ENCODE data around the gene PLLP.

The PLLP gene

DNA sequence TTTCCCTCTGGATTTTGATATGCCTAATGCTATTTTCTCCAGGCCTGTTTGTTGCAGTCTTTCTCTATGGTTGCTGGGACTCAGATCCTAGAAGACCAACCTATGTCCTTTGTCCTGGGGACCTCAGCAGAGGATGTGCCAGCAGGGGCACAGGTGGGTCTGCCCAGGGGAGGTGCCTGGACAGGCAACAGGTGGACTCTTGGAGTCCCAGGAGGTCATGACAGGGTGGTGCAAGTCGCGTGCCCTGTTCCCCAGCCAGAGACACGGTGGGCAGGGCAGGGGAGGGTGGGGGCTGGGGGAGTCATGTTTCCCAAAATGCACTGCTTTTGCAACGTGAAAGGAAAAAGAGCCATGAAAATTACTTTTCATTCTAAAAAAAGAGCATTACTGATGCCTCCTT, 26.3 kb upstream of the PLLP start:
- TF ChIP-seq, protein P1, sequence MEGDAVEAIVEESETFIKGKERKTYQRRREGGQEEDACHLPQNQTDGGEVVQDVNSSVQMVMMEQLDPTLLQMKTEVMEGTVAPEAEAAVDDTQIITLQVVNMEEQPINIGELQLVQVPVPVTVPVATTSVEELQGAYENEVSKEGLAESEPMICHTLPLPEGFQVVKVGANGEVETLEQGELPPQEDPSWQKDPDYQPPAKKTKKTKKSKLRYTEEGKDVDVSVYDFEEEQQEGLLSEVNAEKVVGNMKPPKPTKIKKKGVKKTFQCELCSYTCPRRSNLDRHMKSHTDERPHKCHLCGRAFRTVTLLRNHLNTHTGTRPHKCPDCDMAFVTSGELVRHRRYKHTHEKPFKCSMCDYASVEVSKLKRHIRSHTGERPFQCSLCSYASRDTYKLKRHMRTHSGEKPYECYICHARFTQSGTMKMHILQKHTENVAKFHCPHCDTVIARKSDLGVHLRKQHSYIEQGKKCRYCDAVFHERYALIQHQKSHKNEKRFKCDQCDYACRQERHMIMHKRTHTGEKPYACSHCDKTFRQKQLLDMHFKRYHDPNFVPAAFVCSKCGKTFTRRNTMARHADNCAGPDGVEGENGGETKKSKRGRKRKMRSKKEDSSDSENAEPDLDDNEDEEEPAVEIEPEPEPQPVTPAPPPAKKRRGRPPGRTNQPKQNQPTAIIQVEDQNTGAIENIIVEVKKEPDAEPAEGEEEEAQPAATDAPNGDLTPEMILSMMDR (IDR thresholded peaks at IDR 0.05): no peak
- DNase-seq (ENCODE audit: low spot score): peak; percentile 68
- H3K4me3 ChIP-seq: no peak overlapping the region
- peak overlapping the region; percentile 67 to 82 for H3K27ac ChIP-seq

DNA sequence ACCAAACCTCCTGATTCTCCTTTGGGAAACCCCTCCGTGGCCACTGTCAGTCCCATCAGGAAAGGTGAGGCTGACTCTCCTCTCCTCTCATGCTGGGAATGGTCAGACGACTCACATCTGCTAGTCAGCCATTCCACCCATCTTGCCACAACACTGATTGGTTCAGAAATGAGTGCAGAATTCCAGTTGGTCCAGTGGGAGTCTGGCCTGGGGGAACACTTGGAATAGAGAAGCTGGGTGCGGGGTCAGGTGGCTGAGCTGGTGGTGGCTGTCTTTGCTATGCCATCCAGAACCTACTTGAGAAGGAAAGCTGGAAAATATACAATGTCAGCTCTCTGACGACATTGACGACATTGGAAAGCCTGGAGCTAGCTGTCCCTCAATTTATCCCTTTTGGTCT, 23.6 kb upstream of the PLLP start:
- TF ChIP-seq, protein P1 (IDR thresholded peaks at IDR 0.05): no peak
- Histone ChIP-seq H3K27ac (peak overlapping the region; percentile 43 to 93), H3K4me3 (no peak overlapping the region)
- peak; percentile 38 for DNase-seq (ENCODE audit: low spot score)

DNA sequence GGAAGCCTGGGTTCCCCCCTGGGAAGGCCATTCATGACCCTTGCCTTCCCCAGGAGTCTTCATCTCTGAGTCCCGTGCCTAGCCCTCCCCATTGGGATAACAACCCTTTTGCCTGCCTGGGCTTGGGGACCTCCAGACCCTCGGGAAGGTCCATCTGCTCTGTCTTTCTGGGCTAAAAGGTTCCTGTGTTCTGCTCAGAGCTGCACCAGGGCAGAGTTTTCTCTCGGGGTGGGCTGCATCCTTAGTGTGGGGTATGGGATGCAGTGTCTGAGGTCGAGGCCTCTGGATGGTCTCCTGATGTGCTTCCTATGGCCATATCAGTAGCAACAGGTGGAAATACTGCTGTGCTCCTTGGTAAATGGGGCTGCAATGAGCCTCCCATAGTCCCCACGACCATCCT, 22.9 kb upstream of the PLLP start:
- no peak for DNase-seq (ENCODE audit: low spot score)

DNA sequence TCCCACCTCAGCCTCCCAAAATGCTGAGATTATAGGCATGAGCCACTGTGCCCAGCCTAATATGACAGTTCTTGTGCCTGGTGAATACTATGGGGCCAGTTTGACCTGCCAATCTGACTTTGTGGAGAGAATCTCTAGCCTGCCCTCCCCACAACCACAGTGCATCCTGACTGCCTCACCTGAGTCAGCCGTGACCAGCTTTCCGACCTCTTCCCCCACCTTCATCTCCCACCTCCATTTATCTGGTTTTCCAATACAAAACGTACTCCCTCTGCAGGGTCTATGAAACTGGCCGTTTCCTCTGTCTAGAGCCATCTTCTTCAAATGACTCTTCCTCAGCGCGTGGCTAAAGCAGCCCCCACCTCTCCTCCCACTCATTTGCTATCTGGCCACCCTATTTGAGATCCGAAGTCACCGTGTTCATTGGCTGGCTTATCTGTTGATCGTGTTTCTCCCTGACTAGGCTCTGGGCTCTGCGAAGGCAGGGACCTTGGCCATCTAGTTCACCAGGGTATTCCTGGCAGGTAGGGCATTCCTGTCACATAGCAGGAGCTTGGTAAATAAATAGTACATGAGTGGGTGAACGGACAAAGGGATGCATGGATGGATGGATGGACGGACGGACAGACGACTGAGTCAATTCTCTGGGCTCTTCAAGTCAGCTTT, 22.3 kb upstream of the PLLP start:
- H3K27ac ChIP-seq: peak overlapping the region; percentile 93 to 98
- peak; percentile 71 for DNase-seq (ENCODE audit: low spot score)
- TF ChIP-seq, protein P1 (IDR thresholded peaks at IDR 0.05): no peak
- H3K4me3 ChIP-seq: no peak overlapping the region

More for the DNA sequence above, 22.9 kb upstream of the PLLP start:
- TF ChIP-seq, protein P1 (IDR thresholded peaks at IDR 0.05): no peak
- Histone ChIP-seq H3K27ac (peak overlapping the region; percentile 93 to 98), H3K4me3 (no peak overlapping the region)

DNA sequence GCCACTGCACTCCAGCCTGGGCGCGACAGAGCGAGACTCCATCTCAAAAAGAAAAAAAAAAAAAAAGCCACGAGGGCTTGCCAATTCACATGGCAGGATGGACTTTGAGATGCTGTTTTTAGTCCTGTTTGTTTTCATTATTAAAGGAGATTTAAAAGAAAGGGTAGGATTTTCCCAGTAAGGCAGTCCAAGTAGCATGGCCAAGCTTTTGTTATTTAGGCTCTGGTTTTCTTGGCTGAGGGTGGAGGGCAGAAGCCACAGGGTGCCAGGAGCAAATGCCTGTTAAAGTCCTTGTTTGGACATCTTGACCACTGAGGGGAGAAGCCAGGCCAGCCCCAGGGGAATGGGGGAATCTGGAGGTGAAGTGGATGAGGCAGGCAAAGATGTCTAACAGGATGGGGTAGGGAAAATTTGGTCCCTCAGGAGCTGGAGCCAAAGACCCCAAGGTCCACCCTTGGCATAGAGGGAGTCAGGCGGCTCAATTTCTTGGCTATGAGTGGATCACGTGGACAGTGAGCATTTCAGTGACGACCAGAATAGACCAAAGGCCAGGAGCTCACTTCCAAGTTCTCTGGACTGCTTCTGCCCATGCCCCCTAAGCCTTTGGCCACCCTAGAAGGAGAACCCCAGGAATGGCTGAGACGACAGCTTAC, 20.8 kb upstream of the PLLP start:
- DNase-seq (ENCODE audit: low spot score): peak; percentile 95
- TF ChIP-seq, protein P1 (IDR thresholded peaks at IDR 0.05): no peak
- Histone ChIP-seq H3K4me3 (peak overlapping the region; percentile 3), H3K27ac (peak overlapping the region; percentile 93 to 98)

DNA sequence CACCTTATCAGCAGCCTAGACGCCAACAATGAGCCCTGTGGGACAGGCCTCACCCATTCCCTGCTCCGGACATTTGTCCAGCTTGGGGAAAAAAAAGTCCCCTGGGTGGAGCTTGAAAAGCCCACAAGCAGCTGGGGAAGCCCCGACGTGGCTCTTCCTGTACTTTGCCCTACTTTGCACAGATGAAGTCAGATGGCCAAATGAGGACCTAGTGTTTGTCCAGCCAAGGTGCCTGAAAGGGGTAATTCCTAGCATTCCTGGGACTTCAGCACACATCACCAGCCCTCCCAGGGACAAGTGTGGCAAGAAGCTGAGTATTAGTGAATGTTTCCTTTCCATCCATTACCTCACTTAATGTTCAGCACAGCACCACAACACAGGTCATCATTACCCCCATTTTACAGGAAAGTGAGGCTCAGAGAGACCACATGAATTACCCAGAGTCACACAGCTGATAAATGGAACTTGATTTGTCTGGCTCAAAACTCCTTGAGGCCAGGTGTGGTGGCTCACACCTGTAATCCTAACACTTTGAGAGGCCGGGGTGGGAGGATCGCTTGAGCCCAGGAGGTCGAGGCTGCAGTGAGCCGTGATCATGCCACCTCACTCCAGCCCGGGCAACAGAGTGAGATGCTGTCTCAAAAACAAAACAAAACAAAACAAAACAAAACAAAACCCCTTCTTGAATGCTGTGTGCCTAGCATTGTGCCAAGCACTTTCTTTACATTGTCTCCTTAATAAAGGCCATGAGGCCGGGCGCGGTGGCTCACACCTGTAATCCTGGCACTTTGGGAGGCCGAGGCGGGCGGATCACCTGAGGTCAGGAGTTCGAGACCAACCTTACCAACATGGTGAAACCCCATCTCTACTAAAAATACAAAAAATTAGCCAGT, 19.9 kb upstream of the PLLP start:
- peak overlapping the region; percentile 93 to 98 for H3K27ac ChIP-seq
- H3K4me3 ChIP-seq: peak overlapping the region; percentile 12
- peak; percentile 94 for DNase-seq (ENCODE audit: low spot score)
- TF ChIP-seq, protein P1 (IDR thresholded peaks at IDR 0.05): no peak

All from coronary artery (tissue), 2 donors.